ENCODE data around the gene SLC6A6.

- TF ChIP-seq, protein P1, sequence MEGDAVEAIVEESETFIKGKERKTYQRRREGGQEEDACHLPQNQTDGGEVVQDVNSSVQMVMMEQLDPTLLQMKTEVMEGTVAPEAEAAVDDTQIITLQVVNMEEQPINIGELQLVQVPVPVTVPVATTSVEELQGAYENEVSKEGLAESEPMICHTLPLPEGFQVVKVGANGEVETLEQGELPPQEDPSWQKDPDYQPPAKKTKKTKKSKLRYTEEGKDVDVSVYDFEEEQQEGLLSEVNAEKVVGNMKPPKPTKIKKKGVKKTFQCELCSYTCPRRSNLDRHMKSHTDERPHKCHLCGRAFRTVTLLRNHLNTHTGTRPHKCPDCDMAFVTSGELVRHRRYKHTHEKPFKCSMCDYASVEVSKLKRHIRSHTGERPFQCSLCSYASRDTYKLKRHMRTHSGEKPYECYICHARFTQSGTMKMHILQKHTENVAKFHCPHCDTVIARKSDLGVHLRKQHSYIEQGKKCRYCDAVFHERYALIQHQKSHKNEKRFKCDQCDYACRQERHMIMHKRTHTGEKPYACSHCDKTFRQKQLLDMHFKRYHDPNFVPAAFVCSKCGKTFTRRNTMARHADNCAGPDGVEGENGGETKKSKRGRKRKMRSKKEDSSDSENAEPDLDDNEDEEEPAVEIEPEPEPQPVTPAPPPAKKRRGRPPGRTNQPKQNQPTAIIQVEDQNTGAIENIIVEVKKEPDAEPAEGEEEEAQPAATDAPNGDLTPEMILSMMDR (IDR thresholded peaks at IDR 0.05) = no peak
- TF ChIP-seq POLR2AphosphoS5 (IDR thresholded peaks at IDR 0.05) = no peak
Observed at GRCh38 chr3:14507757-14508504, 105.5 kb downstream of the SLC6A6 start.
